ENCODE data around the gene FOXP4. TPM values are rescaled to one million over a fixed set of nuclear protein-coding genes. Genes with fewer than 3 reads are reported as not detected.

FOXP4 gene
- polyA plus RNA-seq, 1 of the 3 experiments (the other 2 are of a cell fraction) = 7.3 TPM

GRCh38 chr6:41503827-41504465 lies 42.2 kb upstream of the FOXP4 start:
- Histone ChIP-seq H3K9ac (no peak overlapping the region), H3K4me2 (peak overlapping the region; percentile 79; the same call in 1 of the 2 replicates), H3K27me3 (ENCODE audit: insufficient read depth) (peaks cover 8% of the 10 kb centered on the region; the same call in 1 of the 2 replicates), H3K9me2 (no peaks in the 10 kb centered on the region), H4K20me1 (ENCODE audit: insufficient read depth) (no peaks in the 10 kb centered on the region), H3K9me3 (no peaks in the 10 kb centered on the region), H3K36me3 (replicated peaks in 1 of 2; ENCODE audit: control insufficient read depth in 1 of 2, insufficient read depth in 2 of 2, low read length in 1 of 2) (no peaks in the 10 kb centered on the region), H3K4me1 (ENCODE audit: control insufficient read depth in 1 of 2, insufficient read depth in 2 of 2, low read depth in 1 of 2, low read length in 1 of 2) (peaks cover 0 to 15% of the 10 kb centered on the region in 2 experiments; a peak in 2 of 4 replicates), H3K4me3 (ENCODE audit: low read depth in 2 of 2, low read length in 1 of 2) (peak overlapping the region in 1 of 2 experiments; percentile 31; a peak in 2 of 4 replicates), H3F3A (replicated peaks; ENCODE audit: insufficient read depth) (no peaks in the 10 kb centered on the region), H3K27ac (ENCODE audit: low read depth in 2 of 2, low read length in 1 of 2) (no peak overlapping the region), H2AFZ (ENCODE audit: low read depth) (no peak overlapping the region), H3K79me2 (ENCODE audit: insufficient read depth) (no peaks in the 10 kb centered on the region)
- TF ChIP-seq TEAD4 (IDR thresholded peaks at IDR 0.05; ENCODE audit: borderline replicate concordance, insufficient read depth) (no peak), RXRA (IDR thresholded peaks at IDR 0.05; ENCODE audit: borderline replicate concordance, low read depth) (no peak), EZH2phosphoT487 (IDR thresholded peaks at IDR 0.05; ENCODE audit: borderline replicate concordance, low read depth) (no peak), TAF1 (IDR thresholded peaks at IDR 0.05; ENCODE audit: borderline replicate concordance, low read depth, low read length) (no peak), GABPA (IDR thresholded peaks at IDR 0.05; ENCODE audit: low read depth) (no peak), USF1 (IDR thresholded peaks at IDR 0.05; ENCODE audit: borderline replicate concordance, low read depth) (no peak), MEF2A (IDR thresholded peaks at IDR 0.05; ENCODE audit: borderline replicate concordance, low read depth) (no peak), MAX (IDR thresholded peaks at IDR 0.05; ENCODE audit: low read depth) (no peak), IRF3 (IDR thresholded peaks at IDR 0.05; ENCODE audit: low read depth, low read length) (no peak), ZBTB33 (IDR thresholded peaks at IDR 0.05; ENCODE audit: borderline replicate concordance, low read depth) (no peak), MXI1 (IDR thresholded peaks at IDR 0.05; ENCODE audit: low read depth, low read length) (no peak), GATA2 (CRISPR knock-in tag; IDR thresholded peaks at IDR 0.05) (no peak), ELF1 (IDR thresholded peaks at IDR 0.05) (no peak), NFIC (IDR thresholded peaks at IDR 0.05; ENCODE audit: borderline replicate concordance) (no peak), TCF12 (IDR thresholded peaks at IDR 0.05) (no peak), JUND (IDR thresholded peaks at IDR 0.05) (no peak), RAD21 (IDR thresholded peaks at IDR 0.05; ENCODE audit: low read length) (no peak), NRF1 (IDR thresholded peaks at IDR 0.05; ENCODE audit: low read depth, low read length) (no peak), CHD2 (IDR thresholded peaks at IDR 0.05; ENCODE audit: low read length, partially characterized antibody) (no peak)
- TF ChIP-seq, protein P1, sequence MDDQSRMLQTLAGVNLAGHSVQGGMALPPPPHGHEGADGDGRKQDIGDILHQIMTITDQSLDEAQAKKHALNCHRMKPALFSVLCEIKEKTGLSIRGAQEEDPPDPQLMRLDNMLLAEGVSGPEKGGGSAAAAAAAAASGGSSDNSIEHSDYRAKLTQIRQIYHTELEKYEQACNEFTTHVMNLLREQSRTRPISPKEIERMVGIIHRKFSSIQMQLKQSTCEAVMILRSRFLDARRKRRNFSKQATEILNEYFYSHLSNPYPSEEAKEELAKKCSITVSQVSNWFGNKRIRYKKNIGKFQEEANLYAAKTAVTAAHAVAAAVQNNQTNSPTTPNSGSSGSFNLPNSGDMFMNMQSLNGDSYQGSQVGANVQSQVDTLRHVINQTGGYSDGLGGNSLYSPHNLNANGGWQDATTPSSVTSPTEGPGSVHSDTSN (IDR thresholded peaks at IDR 0.05) = no peak
- DNase-seq = peak; percentile 82
- CTCF ChIA-PET = interaction anchor here (0.7 to 1.5 kb wide), 2 partner anchors 9 to 97 kb away, joined by 3 read pairs; no protein-coding TSS in a partner anchor
- WGBS (ENCODE audit: low lambda C conversion rate) = 10% methylated on average over 33 of the region's 52 CpGs
- POLR2A ChIA-PET = no interaction called here
